ACHN (cell line): ENCODE measurements around the gene RHEX.
A peak's percentile ranks its signal among the peaks of the same experiment; 100 is the strongest.
"Not testable (repeated sequence)": the region's sequence is repeated elsewhere in the genome, so short reads cannot be mapped to it uniquely, and the experiment has no call there.

Experiments
- DNase-seq: peaks from one replicate; pipeline ENCODE4 v3.0.0-alpha.2; 2015
- in situ Hi-C: cut with HindIII; loops from 2 replicates; pipeline ENCODE4 v1.10.0; 2017; ENCODE audit warnings: low sequenced_read_pairs, low pct_ligation_motif_present, low pct_unique_long_range_greater_than_20kb

Gene RHEX, protein sequence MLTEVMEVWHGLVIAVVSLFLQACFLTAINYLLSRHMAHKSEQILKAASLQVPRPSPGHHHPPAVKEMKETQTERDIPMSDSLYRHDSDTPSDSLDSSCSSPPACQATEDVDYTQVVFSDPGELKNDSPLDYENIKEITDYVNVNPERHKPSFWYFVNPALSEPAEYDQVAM

DNA sequence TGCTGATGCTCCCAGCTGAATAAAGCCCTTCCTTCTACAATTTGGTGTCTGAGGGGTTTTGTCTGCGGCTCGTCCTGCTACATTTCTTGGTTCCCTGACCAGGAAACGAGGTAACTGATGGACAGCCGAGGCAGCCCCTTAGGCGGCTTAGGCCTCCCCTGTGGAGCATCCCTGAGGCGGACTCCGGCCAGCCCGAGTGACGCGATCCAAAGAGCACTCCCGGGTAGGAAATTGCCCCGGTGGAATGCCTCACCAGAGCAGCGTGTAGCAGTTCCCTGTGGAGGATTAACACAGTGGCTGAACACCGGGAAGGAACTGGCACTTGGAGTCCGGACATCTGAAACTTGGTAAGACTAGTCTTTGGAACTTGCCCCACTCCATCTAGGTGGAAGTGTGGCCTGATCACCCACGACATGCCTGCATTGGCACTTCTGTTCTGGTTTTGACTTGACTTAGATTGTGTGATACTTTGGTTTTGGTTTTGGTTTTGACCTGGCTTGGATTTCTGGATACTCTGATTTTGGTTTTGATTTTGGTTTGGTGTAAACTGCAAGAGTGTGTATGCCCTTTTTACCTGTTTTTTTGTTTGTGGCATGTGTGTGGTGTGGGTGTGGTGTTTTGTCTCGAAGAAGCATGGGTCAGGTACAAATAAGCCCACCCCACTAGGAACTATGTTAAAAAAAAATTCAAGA is at the start of gene RHEX:
RHEX (plus strand) TSS at position 255 of the 692 bp plus-strand sequence. CDS start 44,656 bp downstream, outside the sequence.
- peak; percentile 84 for DNase-seq

DNA sequence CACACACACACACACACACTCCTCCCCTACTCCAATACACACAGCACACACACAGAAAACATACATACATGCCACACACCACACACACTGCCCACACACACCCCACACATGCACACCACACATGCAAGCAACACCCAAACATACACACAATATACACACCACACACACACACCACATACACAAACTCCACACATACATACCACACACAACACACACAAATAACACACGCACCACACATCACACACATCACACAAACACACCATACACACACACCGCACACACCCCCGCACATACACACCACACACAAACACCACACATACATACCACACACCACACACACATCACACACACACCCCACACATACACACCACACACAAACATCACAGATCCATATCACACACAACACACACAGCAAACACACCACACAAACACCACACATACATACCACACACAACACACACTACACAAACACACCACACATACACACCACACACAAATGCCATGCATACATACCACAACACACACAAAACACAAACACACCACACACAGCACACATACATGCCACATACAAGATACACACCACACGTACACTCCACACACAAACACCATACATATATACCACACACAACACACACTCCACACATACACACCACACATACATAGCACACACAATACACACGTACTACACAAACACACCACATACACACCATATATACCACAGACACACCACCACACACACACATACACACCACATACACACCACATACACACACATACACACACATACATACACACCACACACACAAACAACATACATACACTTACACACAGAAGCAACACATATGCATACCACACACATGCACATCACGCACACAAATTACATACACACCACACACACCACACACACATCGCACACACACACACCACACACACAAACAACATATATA is 48.8 kb upstream of the RHEX start:
- in situ Hi-C loops, result no loop called here
- no peak for DNase-seq

More for the DNA sequence above, at the start of gene RHEX:
- in situ Hi-C loops, result not testable (repeated sequence)

DNA sequence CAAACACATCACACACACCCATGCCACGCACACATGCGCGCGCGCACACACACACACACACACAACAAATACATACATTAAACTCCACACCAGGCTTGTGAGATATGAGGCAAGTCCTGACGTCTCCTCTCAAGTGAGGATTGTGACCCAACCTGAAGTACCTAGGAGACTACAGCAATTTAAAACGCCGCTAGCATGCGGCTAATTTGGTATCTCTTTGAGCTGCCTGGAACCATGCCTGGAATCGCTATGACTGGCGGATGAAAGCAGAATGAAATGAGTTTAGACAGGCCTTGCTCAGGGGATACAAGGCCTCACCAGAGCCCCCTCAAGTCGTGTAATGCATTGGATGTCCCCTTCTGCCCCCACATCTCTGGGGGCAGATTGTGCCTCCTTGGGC is 48.1 kb upstream of the RHEX start:
- no peak for DNase-seq
- in situ Hi-C loops, result no loop called here

DNA sequence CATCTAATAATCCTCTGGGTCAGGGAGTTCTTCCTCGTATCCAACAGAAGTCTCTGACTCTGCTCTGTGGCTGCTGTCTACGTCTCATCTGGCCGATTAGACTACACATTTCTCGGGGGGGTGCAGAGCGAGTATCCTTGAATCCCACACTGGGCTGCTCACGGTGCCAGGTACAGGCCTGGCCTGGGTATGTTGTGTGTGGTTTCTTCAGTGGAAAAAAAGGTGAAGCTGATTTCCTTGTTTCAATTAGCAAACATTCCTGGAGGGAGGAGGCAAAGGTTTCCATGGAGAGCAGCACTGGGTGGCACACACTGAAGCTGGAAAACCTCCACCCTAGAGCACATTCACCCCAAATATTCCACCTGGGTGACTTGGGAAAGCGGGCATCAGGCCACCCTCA is 47.7 kb upstream of the RHEX start:
- no peak for DNase-seq
- in situ Hi-C loops, result no loop called here

DNA sequence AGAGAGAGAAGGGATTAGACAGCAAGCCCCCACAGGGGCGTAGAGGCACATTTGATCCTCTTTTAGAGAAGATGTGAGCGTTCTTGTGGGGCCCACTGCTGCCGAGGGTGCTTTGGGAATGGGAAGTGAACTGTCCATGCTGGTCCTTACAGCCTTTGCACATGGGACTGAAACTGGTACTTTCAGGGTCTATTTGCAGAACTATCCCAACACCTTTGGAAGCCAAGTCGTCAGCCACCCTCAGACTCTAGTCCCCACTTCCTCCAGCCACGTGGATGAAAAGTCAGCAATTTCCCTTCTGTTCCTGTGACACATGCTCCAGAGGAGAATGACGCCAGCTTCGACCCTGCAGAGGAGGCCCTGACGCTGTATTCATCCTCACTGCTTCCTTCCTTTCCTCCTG is 47.2 kb upstream of the RHEX start:
- DNase-seq, result no peak

DNA sequence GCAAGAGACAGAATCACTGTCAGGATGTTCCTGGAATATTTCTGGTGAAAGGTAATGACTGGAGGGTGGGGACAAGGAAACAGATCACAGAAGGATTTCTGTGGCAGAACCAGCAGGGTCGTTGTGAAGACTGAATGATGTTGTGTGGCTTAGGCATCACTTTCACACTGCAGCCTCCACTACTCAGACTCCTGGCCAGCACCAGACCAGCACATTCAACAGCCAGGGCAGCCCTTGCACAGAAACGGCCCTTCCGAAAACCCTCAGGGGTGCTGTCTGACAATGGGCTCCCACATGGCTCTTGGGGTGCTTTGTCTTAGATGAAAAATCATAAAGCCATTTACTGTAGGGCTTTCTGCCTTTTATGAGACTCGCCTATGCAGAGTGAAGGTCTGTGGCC is 46.0 kb upstream of the RHEX start:
- DNase-seq, result no peak
- in situ Hi-C loops, result no loop called here

More for the DNA sequence above, 47.2 kb upstream of the RHEX start:
- in situ Hi-C loops, result no loop called here

DNA sequence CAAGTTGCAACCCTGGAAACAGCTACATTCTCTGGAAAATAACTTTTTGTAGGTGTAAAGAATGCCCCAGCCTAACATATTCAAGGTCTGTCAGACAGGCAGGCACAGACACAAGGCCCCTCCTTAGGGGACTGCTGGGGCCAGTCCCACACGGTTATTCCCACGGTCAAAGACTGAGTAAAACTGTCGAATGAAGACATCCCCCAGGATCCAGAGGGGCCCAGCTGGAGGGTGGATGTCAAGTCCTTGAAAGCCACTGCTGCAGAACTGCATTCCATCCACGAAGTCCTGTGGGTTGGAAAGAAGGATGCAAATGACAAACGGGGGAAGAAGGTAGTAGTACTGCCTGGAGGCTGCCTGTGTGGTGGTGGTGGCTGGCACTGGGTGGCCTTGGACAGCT is 42.9 kb upstream of the RHEX start:
- in situ Hi-C loops, result no loop called here

DNA sequence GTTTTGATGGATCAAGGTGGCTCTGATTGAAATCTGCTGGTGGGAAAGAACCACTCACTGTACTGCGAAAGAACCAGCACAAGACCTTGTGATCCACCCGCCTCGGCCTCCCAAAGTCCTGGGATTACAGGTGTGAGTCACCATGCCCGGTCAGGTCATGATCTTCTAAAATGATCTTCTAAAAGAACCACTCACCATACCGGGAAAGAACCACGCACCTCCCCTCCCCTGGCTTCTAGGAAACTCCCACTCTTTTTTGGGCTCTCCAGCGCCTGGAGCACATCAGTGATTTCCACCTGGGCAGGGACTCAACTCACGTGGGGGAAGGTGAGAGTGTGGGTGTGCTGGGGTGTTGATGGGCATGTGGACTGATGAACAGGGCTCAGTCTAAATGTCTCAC is 41.9 kb upstream of the RHEX start:
- DNase-seq, result no peak
- in situ Hi-C loops, result no loop called here

More for the DNA sequence above, 42.9 kb upstream of the RHEX start:
- no peak for DNase-seq

DNA sequence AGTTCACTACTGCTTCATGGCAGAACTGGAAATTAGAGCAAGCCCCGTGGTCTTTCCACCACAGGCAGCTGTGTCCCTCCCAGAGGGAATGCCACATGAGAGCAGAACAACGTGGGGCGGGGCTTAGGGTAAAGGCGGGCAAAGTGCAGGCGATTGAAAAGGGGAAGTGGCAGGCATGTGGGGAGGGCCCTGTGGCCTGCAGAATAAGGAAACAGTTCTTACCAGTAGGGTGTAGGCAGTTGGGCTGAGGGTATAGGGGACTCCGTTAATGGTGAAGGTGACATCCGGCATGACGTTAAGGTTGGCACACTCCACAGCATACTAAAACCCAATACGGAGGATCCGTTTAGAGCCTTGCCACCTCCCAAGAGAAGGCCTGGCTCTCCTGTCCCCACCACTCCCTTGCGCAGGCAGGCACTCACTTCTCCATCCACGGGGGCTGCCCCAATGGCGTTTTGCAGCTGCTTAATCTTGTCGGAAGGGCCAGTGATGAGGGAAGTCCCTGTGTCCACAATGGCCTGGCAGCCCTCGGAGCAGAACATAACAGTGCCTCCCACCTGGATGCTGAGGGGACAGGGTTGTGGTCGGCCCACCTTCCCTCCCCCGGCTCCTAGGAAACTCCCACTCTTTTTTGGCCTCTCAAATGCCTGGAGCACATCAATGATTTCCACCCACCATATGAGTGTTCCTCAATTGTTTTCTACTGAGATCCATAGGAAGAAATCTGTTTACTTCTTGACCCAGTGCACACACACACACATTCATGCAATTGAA is 40.7 kb upstream of the RHEX start:
- in situ Hi-C loops, result no loop called here
- no peak for DNase-seq

DNA sequence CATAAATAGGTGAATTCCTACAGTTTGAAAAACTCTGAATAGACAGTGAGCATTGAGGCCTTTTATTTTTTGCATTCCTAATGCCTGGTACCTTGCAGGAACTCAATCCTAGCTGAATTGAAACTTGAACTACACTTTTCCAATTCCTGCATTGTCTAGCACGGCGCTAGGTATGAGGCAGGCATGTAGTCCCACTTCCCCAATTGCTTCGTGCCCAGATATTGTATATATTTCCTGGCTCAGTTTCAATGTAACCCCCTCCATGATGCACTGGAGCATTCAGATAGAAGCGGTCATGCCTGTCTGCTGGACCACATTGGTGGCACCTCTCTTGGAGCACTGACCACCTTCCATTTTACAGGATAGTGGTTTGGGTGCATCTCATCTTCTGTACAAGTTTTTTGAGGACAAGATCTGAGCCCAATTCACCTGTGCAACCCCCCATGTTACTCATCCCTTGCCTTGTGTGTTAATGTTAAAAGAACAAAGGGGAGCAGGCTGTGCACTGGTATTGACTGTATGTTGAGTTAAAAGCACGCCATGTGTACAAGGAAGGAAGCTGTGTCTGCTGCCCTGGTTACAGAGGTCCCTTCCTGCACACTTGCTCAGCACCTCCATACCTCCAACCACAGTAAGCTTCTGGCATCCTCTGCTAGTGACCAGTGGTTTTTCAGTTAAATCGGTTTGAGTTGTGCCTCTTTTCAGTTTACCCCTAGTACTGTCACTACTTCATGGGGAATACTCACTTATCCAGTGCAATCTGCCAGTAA is 39.8 kb upstream of the RHEX start:
- in situ Hi-C loops, result no loop called here
- no peak for DNase-seq

DNA sequence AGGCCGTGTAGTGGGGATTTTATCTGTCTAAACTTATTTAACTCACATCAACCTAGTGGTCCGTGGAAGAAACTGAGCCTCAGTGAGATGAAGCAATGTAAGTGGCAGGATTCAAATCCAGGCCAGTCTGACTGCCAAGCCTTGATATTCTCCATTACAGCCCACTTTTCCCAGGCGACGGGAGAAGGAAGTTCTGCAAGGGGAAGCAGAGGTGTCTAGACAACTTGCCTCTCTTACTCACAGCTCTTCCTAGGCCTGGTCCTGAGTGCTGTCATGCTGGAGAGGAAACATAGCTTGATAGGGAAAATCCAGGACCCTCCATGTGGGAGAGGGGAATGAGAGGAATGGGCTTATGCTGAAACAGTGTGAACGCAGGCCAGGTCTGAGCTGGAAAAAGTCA is 38.4 kb upstream of the RHEX start:
- in situ Hi-C loops, result no loop called here
- DNase-seq, result no peak

DNA sequence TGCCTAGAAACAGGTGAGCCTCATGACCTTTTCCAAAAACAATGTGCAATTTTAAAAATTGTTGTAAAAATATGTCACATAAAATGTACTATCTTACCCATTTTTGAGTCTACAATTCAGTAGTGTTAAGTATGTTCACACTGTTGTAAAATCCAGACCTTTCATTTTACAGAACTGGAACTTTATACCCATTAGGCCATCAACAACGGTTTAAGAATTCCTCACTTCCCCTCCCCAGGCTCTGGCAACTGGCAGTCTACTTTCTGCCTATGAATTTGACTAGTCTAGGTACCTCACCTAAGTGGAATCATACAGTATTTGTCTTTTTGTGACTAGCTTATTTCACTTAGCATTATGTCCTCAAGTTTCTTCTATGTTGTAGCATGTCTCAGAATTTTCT is 37.9 kb upstream of the RHEX start:
- no peak for DNase-seq
- in situ Hi-C loops, result no loop called here

DNA sequence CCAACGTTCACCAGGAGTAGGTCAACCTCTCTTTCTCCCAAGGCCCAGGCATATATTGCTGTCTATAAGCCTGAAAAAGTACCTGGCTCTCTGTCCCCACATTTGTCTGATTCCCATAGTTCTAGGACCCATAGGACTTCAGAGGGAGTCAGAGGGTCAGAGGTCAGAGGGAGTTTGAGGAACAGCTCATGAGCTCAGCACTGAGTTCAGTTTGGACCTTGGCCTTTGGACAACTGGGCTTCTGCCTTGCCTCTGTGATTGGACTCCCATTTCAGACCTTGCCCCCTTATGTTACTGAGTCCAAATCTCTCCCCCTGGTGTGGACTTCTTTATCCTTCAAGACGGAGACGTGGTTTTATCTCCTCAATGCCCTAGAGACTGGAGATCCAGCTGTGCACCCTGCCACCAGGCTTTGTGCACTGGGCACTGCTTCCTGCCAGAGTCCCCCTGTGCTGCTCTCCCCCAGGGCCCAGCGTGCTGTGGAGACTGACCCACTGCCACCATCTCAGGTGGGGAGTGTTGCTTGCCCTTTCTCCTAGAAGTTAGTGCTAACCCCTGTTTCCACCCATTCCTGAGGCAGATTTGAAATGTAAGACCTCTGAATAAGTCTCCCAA is 32.5 kb upstream of the RHEX start:
- no peak for DNase-seq
- in situ Hi-C loops, result no loop called here

DNA sequence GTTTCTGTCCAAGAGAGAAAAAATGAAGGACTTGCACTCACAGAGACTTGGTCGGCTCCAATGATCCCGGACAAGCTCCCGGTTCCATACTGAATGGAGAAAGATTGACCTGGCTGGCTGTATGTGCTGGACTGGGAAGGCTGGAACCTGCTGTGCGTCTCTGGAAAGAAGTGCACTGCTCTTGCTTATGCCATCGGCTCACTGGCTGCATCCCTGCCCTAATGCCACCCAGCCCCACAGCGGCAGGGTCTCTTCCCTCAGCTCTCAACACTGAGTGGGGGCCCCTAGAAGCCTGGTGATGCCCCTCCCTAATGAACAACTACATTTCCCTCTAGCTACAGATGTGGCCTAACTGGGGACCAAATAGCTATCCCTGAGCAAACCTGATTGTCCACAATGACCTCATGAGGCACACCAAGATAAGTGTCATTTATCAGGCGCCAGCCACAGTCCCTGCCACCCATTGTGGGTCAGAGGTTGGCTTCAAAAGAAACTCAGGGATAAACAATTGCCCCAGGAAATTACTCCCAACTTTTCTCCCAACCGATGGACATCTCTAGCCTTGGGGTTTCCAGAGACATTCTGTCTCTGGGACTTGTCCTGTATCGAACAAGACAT is 31.9 kb upstream of the RHEX start:
- in situ Hi-C loops, result no loop called here
- no peak for DNase-seq

DNA sequence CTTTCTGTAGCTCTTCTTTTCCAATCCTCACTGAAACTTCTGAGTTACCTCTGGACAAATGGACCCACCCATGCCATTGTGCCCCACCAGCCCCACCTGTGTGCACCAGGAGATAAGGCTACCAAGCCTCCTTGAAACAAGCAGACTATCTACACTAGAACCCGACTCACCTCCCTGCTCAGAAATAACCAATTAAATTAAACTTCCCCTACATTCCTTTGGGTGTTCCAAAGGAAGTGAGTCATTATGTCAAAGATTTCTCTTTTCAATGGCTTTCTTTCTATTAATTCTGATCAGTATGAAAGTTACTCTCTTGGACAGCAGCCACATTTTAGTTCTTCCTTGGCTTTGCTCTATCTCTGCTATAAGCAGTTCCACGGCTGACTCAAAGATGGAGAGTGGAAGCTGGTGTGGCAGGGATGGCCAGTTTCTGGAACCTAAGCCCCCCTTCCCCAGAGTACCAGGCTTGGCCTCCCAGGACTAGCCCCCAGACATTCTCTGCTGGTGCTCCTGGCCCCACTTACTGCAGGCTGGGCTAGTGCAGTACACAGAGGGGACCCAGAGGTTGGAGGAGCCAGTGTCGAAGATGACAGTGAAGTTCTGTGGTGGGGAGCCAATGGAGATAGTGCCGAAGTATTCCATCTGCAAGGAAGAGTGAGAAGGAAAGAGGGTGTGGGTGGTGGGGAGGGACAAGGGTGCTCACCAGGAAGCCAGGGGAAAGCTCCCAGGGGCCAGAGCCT is 31.2 kb upstream of the RHEX start:
- DNase-seq, result peak; percentile 38
- in situ Hi-C loops, result no loop called here

DNA sequence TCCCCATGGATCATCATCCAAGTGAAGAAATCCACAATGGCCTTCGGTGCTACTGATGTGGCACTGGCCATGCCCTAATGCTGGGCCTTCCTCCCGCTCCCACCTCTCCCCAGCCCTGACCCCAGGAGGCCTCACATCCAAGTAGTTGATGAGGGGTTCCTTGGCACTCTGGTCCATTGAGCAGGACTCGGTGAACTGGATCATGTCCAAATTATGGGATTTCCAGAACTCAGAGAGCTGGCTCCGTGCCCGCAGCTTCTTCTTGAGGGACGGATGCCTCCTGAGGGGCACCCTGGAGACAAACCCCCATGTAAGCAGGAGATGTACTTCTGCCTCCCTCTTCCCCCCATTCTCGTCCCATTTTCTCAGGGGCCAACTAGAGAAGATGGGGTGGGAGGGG is 30.2 kb upstream of the RHEX start:
- no peak for DNase-seq
- in situ Hi-C loops, result no loop called here

DNA sequence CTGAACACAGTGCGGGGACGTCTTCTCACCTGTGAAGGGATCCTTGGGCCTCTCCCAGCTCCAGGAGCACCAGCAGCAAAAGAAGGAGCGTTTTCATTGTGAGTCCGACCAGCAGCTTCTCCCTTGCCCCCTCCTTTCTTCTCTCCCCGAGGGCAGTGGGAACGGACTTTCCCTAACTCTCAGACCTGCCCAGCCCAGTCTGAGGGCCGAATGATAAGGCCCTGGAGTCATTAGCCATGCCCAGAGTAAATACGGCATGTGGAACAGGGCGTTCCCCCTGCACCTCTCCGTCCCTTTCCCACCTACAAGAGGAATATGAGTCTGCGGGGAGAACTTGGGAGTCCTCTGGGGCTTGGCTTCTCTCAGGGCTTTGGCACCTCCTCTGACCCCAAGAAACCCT is 29.3 kb upstream of the RHEX start, which contains the start of gene CTSE:
CTSE (minus strand) TSS at position 201 of the 400 bp plus-strand sequence; CDS start at position 97, 104 bp downstream.
- in situ Hi-C loops, result no loop called here
- DNase-seq, result no peak
